Smooth muscle cell (in vitro differentiated cells): Measurements from ENCODE around the gene NSMF. TPM values are rescaled to one million over a fixed set of nuclear protein-coding genes. Genes with fewer than 3 reads are reported as not detected.

Experiments used
- DNase-seq: peaks from one replicate; lab custom pipeline; 2025; ENCODE audit not compliant: unreplicated experiment; lab: John Stamatoyannopoulos, UW
- H2AFZ ChIP-seq: fragments of 200-600 bp; sonication (generic); 2 replicates; pipeline ENCODE4 v1.6.0; 2016; ENCODE audit warnings: antibody characterized with exemption, low read depth, mild to moderate bottlenecking
- H3F3A ChIP-seq: fragments of 200-600 bp; sonication (generic); 2 replicates; pipeline ENCODE4 v1.6.0; 2017; ENCODE audit warnings: antibody characterized with exemption, low read depth
- H3K27ac ChIP-seq: fragments of 200-600 bp; sonication (generic); 2 replicates; pipeline ENCODE4 v1.5.1; 2016; ENCODE audit warnings: low read depth, mild to moderate bottlenecking
- H3K27me3 ChIP-seq: fragments of 200-600 bp; sonication (generic); 2 replicates; pipeline ENCODE4 v1.6.1; 2016; ENCODE audit warnings: low read depth, mild to moderate bottlenecking
- H3K36me3 ChIP-seq: fragments of 200-600 bp; sonication (generic); 2 replicates; pipeline ENCODE4 v1.5.1; 2016; ENCODE audit warnings: low read depth
- H3K4me1 ChIP-seq: fragments of 200-600 bp; sonication (generic); 2 replicates; pipeline ENCODE4 v1.5.1; 2016; ENCODE audit warnings: low read depth
- H3K4me2 ChIP-seq: fragments of 200-600 bp; sonication (generic); 2 replicates; pipeline ENCODE4 v1.6.0; 2016; ENCODE audit warnings: mild to moderate bottlenecking
- H3K4me3 ChIP-seq: fragments of 200-600 bp; sonication (generic); 2 replicates; pipeline ENCODE4 v1.5.1; 2016; ENCODE audit warnings: mild to moderate bottlenecking
- H3K79me2 ChIP-seq: fragments of 200-600 bp; sonication (generic); 2 replicates; pipeline ENCODE4 v1.6.0; 2016; ENCODE audit warnings: low read depth, mild to moderate bottlenecking
- H3K9ac ChIP-seq: fragments of 200-600 bp; sonication (generic); 2 replicates; pipeline ENCODE4 v1.6.0; 2016; ENCODE audit warnings: low read depth
- H3K9me3 ChIP-seq: fragments of 200-600 bp; sonication (generic); replicated peaks from 2 replicates; pipeline ENCODE4 v1.5.1; 2016; ENCODE audit warnings: low read depth
- H4K20me1 ChIP-seq: fragments of 200-600 bp; sonication (generic); 2 replicates; pipeline ENCODE4 v1.6.0; 2016; ENCODE audit warnings: low read depth
- WGBS: methylation state at CpG from one replicate; pipeline ENCODE4 v1.1.7; 2016; ENCODE audit warnings: low lambda C conversion rate; 5-methylcytosine and 5-hydroxymethylcytosine counted together
- polyA plus RNA-seq: library from polyadenylated mRNA; unstranded; fragments of >200 nt; fragmentation: Nextera tagmentation; extraction: Ambion mirVana; gene quantifications from 2 replicates; pipeline ENCODE4 v1.2.1, GENCODE V29; 2016
- total RNA-seq: library from RNA; depleted of rRNA; stranded (reverse); fragments of >200 nt; gene quantifications from 2 replicates; pipeline ENCODE4 v1.2.3, GENCODE V29; 2014
- TF ChIP-seq, protein P1 (sequence below): fragments of 200-600 bp; sonication (generic); IDR thresholded peaks from 2 replicates; pipeline ENCODE4 v1.5.1; 2017; ENCODE audit warnings: borderline replicate concordance, mild to moderate bottlenecking, antibody characterized with exemption; ENCODE audit not compliant: insufficient read depth, poor library complexity, severe bottlenecking

The NSMF gene
- total and polyA plus RNA-seq, 2 experiments from 2014 or later = 30.9 to 55.9 TPM

DNA sequence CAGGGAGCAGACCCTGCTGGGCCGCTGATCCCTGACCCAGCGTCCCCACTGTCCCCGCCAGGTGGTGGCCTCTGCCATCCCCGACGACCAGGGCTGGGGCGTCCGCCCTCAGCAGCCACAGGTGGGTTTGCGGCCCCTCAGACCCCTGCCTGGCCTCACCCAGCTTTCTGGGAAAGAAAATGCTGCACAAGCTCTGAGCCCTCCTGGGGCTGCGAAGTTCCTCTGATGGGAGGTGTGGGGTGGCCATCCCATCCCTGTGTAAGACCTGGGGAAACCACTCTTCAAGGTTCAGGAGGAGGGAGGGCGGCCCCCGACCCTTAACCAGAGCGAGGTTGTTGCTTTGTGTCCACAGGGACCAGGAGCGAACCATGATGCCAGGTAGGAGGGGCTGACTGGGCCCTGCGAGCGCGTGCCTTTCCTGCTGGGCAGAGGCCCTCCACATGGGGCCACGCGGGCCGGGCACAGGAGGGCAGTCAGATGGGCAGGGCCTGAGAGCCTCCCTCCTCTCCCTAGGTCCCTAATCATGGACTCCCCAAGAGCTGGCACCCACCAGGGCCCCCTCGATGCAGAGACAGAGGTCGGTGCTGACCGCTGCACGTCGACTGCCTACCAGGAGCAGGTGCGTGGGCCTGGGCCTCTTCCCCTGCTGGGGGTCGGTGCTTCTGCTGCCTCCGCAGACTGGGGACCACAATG lies 28.3 kb downstream of the NSMF start:
- H3K4me2 ChIP-seq = no peak overlapping the region
- H3K27ac ChIP-seq = no peak overlapping the region
- no peaks in the 10 kb centered on the region for H3K27me3 ChIP-seq
- no peaks in the 10 kb centered on the region for H3K9me3 ChIP-seq
- WGBS = 90% methylated on average over 25 of the region's 27 CpGs
- no peak overlapping the region for H3K4me3 ChIP-seq
- H4K20me1 ChIP-seq = no peaks in the 10 kb centered on the region
- no peaks in the 10 kb centered on the region for H3K79me2 ChIP-seq
- DNase-seq = no peak
- H2AFZ ChIP-seq = no peak overlapping the region
- H3K4me1 ChIP-seq = no peaks in the 10 kb centered on the region
- no peak overlapping the region for H3K9ac ChIP-seq
- TF ChIP-seq, protein P1, sequence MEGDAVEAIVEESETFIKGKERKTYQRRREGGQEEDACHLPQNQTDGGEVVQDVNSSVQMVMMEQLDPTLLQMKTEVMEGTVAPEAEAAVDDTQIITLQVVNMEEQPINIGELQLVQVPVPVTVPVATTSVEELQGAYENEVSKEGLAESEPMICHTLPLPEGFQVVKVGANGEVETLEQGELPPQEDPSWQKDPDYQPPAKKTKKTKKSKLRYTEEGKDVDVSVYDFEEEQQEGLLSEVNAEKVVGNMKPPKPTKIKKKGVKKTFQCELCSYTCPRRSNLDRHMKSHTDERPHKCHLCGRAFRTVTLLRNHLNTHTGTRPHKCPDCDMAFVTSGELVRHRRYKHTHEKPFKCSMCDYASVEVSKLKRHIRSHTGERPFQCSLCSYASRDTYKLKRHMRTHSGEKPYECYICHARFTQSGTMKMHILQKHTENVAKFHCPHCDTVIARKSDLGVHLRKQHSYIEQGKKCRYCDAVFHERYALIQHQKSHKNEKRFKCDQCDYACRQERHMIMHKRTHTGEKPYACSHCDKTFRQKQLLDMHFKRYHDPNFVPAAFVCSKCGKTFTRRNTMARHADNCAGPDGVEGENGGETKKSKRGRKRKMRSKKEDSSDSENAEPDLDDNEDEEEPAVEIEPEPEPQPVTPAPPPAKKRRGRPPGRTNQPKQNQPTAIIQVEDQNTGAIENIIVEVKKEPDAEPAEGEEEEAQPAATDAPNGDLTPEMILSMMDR = no peak
- H3K36me3 ChIP-seq = no peaks in the 10 kb centered on the region
- H3F3A ChIP-seq = no peaks in the 10 kb centered on the region

DNA sequence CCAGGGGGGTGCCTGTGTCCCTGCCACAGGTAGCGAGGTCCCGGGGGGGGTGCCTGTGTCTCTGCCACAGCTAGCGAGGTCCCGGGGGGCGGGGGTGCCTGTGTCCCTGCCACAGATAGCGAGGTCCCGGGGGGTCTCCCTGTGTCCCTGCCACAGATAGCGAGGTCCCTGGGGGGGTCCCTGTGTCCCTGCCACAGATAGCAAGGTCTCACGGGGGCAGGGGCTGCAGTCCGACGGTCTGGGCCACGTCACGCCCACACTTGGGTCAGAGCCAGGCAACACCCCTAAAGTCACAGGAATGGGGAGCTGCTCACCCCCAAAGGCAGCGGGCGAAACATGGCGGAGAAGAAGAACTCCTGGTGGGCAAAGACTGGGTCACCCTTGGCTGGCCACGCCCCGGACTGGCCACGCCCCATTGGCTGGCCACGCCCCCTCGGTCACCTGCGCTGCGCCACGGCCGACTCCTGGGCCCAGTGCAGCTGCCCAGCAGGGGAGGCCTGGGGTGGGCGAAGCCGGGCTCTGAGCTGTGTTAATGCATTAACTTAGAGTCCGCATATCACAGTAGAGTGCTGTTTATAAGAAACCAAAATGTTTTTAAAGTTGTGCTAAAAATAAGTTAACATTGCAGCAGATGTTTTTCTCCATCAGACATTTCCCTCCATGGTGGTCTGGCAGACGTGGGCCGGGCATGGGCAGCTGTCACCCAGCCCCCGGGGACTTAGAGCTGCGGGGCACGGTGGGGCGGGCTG lies 29.0 kb downstream of the NSMF start:
- no peaks in the 10 kb centered on the region for H3K79me2 ChIP-seq
- H2AFZ ChIP-seq = no peak overlapping the region
- TF ChIP-seq, protein P1 = no peak
- 82% methylated on average over 33 of the region's 34 CpGs for whole genome bisulfite sequencing
- H3K4me2 ChIP-seq = no peak overlapping the region
- H4K20me1 ChIP-seq = no peaks in the 10 kb centered on the region
- H3K36me3 ChIP-seq = no peaks in the 10 kb centered on the region
- no peak overlapping the region for H3K9ac ChIP-seq
- H3K27me3 ChIP-seq = no peaks in the 10 kb centered on the region
- no peak overlapping the region for H3K4me3 ChIP-seq
- no peaks in the 10 kb centered on the region for H3K9me3 ChIP-seq
- no peak for DNase-seq
- H3K4me1 ChIP-seq = no peaks in the 10 kb centered on the region
- no peak overlapping the region for H3K27ac ChIP-seq
- no peaks in the 10 kb centered on the region for H3F3A ChIP-seq

DNA sequence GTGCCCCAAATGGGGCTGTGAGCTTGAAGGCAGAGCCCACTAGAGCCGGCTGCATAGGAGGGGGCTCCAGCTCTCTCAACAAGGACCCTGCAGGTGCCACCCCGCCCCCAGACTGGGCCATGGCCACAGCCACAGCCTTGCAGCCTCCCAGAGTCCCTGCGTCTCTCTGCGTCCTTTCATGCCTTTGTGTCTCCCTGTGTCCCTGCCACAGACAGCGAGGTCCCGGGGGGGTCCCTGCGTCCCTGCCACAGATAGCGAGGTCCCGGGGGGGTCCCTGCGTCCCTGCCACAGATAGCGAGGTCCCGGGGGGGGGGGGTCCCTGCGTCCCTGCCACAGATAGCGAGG lies 29.6 kb downstream of the NSMF start:
- H3K79me2 ChIP-seq = no peaks in the 10 kb centered on the region
- H4K20me1 ChIP-seq = no peaks in the 10 kb centered on the region
- no peak overlapping the region for H3K9ac ChIP-seq
- no peak overlapping the region for H3K4me3 ChIP-seq
- H3K4me1 ChIP-seq = no peaks in the 10 kb centered on the region
- 94% methylated on average over 13 of the region's 14 CpGs for WGBS
- no peak overlapping the region for H3K4me2 ChIP-seq
- H3K36me3 ChIP-seq = no peaks in the 10 kb centered on the region
- no peak overlapping the region for H2AFZ ChIP-seq
- no peak overlapping the region for H3K27ac ChIP-seq
- H3F3A ChIP-seq = no peaks in the 10 kb centered on the region
- H3K27me3 ChIP-seq = no peaks in the 10 kb centered on the region
- TF ChIP-seq, protein P1 = no peak
- no peak for DNase-seq
- H3K9me3 ChIP-seq = no peaks in the 10 kb centered on the region
